Measurements from ENCODE around the gene TCF12.

TCF12 gene

GRCh38 chr15:56956538-56956937, 38.1 kb downstream of the TCF12 start:
- DNase-seq (ENCODE audit: low read depth), result no peak
- no peak for TF ChIP-seq CTCF (conservative IDR thresholded peaks at IDR 0.05; ENCODE audit: low read length)
- H3K4me3 ChIP-seq (ENCODE audit: low read length), result no peak overlapping the region

GRCh38 chr15:56957812-56958406, 39.5 kb downstream of the TCF12 start:
- no peak overlapping the region for H3K4me3 ChIP-seq (ENCODE audit: low read length)
- no peak for DNase-seq (ENCODE audit: low read depth)
- TF ChIP-seq CTCF (conservative IDR thresholded peaks at IDR 0.05; ENCODE audit: low read length), result no peak

DNA sequence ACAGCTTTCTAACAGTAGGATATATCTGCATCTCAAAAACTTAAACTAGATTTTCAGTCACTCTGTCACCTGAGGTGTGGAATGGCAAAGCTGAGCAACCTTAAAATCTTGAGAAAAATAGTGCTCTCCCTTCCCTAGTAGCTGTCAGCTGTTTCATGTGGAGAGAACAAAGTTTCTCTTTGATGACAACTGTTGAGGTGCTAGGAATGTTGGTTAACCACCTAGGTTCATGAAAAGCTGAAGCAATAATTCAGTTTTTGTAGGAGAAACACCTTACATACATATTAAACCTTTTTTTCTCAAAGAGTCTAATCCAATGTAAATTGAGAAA, 40.8 kb downstream of the TCF12 start:
- no peak for DNase-seq (ENCODE audit: low read depth)
- no peak overlapping the region for H3K4me3 ChIP-seq (ENCODE audit: low read length)
- no peak for TF ChIP-seq CTCF (conservative IDR thresholded peaks at IDR 0.05; ENCODE audit: low read length)

DNA sequence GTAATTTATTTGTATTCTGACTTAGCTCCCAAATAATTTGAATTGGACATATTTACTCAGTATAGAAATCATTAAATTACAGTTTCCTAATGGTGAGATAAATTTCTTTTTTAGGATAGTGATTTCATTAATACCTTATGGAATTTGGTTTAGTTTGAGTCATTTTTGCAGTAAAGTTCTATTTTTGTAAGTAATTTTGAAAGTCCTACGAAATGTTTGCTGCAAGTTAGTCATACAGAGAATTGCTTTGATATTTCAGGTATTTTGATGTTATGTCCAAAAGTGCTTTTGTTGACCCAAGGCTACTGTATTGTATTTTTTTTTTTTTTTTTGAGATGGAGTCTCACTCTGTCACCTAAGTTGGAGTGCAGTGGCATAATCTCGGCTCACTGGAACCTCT, 41.7 kb downstream of the TCF12 start:
- no peak for TF ChIP-seq CTCF (conservative IDR thresholded peaks at IDR 0.05; ENCODE audit: low read length)
- no peak for DNase-seq (ENCODE audit: low read depth)

DNA sequence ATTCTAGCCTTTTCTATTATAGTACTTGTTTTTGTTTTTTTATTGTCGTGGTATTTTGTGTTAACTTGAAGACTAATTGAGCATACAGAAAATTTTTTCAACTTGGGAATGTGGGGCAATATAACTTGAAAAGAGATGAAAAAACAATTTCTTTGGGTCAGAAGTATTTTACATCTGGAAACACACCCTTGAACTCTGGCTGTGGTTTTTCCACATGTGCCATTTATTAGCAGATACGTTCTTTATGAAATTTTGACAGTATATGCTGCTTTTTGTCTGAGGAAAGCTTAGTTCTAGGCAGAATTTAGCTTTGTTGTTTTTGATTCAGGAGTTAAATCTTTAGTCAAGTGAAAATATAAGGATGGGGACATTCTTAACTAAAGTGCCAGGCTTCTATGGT, 44.7 kb downstream of the TCF12 start:
- no peak overlapping the region for H3K4me3 ChIP-seq (ENCODE audit: low read length)
- no peak for TF ChIP-seq CTCF (conservative IDR thresholded peaks at IDR 0.05; ENCODE audit: low read length)
- DNase-seq (ENCODE audit: low read depth), result peak; percentile 68

More for the DNA sequence above, 41.7 kb downstream of the TCF12 start:
- no peak overlapping the region for H3K4me3 ChIP-seq (ENCODE audit: low read length)

DNA sequence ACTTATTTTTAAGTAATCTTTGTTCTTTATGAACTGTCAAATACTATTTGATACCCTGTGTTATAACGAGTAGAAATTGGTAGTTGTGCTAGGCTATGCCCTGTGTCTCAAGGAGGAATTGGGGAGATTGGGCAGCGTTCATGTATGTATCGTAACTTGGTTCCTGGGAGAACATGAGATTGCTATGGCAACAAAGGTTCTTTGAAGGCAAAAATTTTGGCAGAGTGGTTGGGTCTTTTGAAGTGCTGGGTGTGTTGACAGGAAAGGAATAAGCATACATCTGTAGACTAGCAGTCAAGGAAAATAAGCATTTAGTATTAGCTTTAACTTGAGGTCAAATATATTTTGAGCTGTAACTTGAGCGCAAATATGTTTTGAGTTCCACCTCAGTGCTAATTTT, 45.3 kb downstream of the TCF12 start:
- no peak for TF ChIP-seq CTCF (conservative IDR thresholded peaks at IDR 0.05; ENCODE audit: low read length)
- H3K4me3 ChIP-seq (ENCODE audit: low read length), result no peak overlapping the region
- DNase-seq (ENCODE audit: low read depth), result peak; percentile 20

- no peak overlapping the region for H3K4me3 ChIP-seq (ENCODE audit: low read length)
- peak; percentile 46 for DNase-seq (ENCODE audit: low read depth)
These were observed 45.7 kb downstream of the TCF12 start for GRCh38 chr15:56964182-56964581.

More at GRCh38 chr15:56964182-56964581, 45.7 kb downstream of the TCF12 start:
- no peak for TF ChIP-seq CTCF (conservative IDR thresholded peaks at IDR 0.05; ENCODE audit: low read length)
